GM12878 (cell line): Measurements from ENCODE around the gene CEACAM8. TPM values are rescaled to one million over a fixed set of nuclear protein-coding genes. Genes with fewer than 3 reads are reported as not detected.

ENCODE experiments used
- ATAC-seq: fragments of 200-7000 bp; cut with Tn5 transposase; 3 replicates; pipeline ENCODE4 v1.9.1; 2020; ENCODE audit warnings: mild to moderate bottlenecking, moderate library complexity
- BruUV-seq: library from RNA; stranded (reverse); fragments of 400-500 nt; replicated peaks from 2 replicates; lab custom pipeline; 2021; lab: Mats Ljungman, UMichigan
- CTCF ChIA-PET: fragments of 300-600 bp; sonication (Branson Sonifier 250); formaldehyde crosslinking; extraction: SDS; loops from one replicate; lab custom pipeline; 2021; ENCODE audit warnings: inconsistent platforms; lab: Yijun Ruan, JAX
- POLR2A ChIA-PET: fragments of 350-600 bp; formaldehyde crosslinking; extraction: SDS; loops from one replicate; lab custom pipeline; 2021; ENCODE audit warnings: inconsistent platforms; lab: Charles Lee
- RAD21 ChIA-PET: fragments of 300-600 bp; sonication (Branson Sonifier 250); formaldehyde crosslinking; loops from one replicate; lab custom pipeline; 2023; ENCODE audit warnings: antibody characterized with exemption; ENCODE audit not compliant: unreplicated experiment; lab: Charles Lee
- SMC1A ChIA-PET: fragments of 300-600 bp; sonication (Branson Sonifier 250); formaldehyde crosslinking; loops from one replicate; lab custom pipeline; 2023; ENCODE audit not compliant: unreplicated experiment, uncharacterized antibody; lab: Charles Lee
- DNase-seq: peaks from one replicate; pipeline ENCODE4 v3.0.0-alpha.2; 2011; ENCODE audit warnings: low read depth, low spot score
- FAIRE-seq: peaks from 3 replicates; lab custom pipeline; 2011; peaks lifted over from hg19 to GRCh38; lab: Jason Lieb, UNC
- H2AFZ ChIP-seq: 2 replicates; pipeline ENCODE4 v1.6.0; 2011; ENCODE audit warnings: low read depth, low read length, control low read depth; ENCODE audit not compliant: control insufficient read depth
- H3K27ac ChIP-seq: 2 replicates; pipeline ENCODE4 v1.5.1; 2011; ENCODE audit warnings: control low read depth; ENCODE audit not compliant: control insufficient read depth, insufficient read depth
- H3K27me3 ChIP-seq, 2 experiments: replicated peaks in 1 of 2; 2 replicates each; pipeline versions ENCODE4 v1.6.0 to v1.6.1; 2011; ENCODE audit warnings: low read length in 1 of 2; ENCODE audit not compliant: control insufficient read depth in 2 of 2, insufficient read depth in 2 of 2
- H3K36me3 ChIP-seq, 2 experiments: 2 replicates each; pipeline ENCODE4 v1.5.1; 2011; ENCODE audit warnings: low read length in 1 of 2; ENCODE audit not compliant: control insufficient read depth in 2 of 2, insufficient read depth in 2 of 2
- H3K4me1 ChIP-seq: 2 replicates; pipeline ENCODE4 v1.6.1; 2011; ENCODE audit warnings: mild to moderate bottlenecking, low read length, moderate library complexity, mixed read lengths; ENCODE audit not compliant: control insufficient read depth, insufficient read depth
- H3K4me2 ChIP-seq: 2 replicates; pipeline ENCODE4 v1.6.0; 2011; ENCODE audit warnings: control low read depth; ENCODE audit not compliant: control insufficient read depth, insufficient read depth
- H3K4me3 ChIP-seq: fragments of 200-600 bp; sonication (generic); 2 replicates; pipeline ENCODE4 v1.5.1; 2016
- H3K79me2 ChIP-seq: 2 replicates; pipeline ENCODE4 v1.6.0; 2011; ENCODE audit warnings: low read length; ENCODE audit not compliant: control insufficient read depth, insufficient read depth
- H3K9ac ChIP-seq: 2 replicates; pipeline ENCODE4 v1.8.0; 2011; ENCODE audit warnings: low read length, control low read depth, mixed read lengths; ENCODE audit not compliant: control insufficient read depth, insufficient read depth
- H3K9me3 ChIP-seq: replicated peaks from 3 replicates; pipeline ENCODE4 v1.5.1; 2011; ENCODE audit warnings: mild to moderate bottlenecking, low read length; ENCODE audit not compliant: control insufficient read depth, insufficient read depth
- H4K20me1 ChIP-seq: 2 replicates; pipeline ENCODE4 v1.6.0; 2011; ENCODE audit not compliant: control insufficient read depth, insufficient read depth
- EGR1 ChIP-seq, 2 experiments: IDR thresholded peaks; 1 replicate in 1 of 2; 2 replicates in 1 of 2; pipeline ENCODE4 v1.6.1; 2011 to 2012; ENCODE audit warnings: low read depth in 2 of 2, low read length in 2 of 2, borderline replicate concordance in 1 of 2, mild to moderate bottlenecking in 1 of 2, moderate library complexity in 1 of 2
- FOXK2 ChIP-seq: fragments of 450-650 bp; IDR thresholded peaks from 2 replicates; pipeline ENCODE4 v1.6.1; 2017; ENCODE audit warnings: mild to moderate bottlenecking, moderate library complexity
- HDAC6 ChIP-seq: fragments of 200-600 bp; sonication (generic); IDR thresholded peaks from one replicate; pipeline ENCODE4 v1.8.0; 2017; ENCODE audit warnings: antibody characterized with exemption; ENCODE audit not compliant: unreplicated experiment
- MYB ChIP-seq: fragments of 150-350 bp; IDR thresholded peaks from 2 replicates; pipeline ENCODE4 v1.6.1; 2014; ENCODE audit warnings: mild to moderate bottlenecking, low read depth, low read length, borderline replicate concordance
- POU2F2 ChIP-seq: IDR thresholded peaks from 3 replicates; pipeline ENCODE4 v1.6.1; 2011; ENCODE audit warnings: low read depth, mild to moderate bottlenecking, low read length, borderline replicate concordance
- SPI1 ChIP-seq: IDR thresholded peaks from 2 replicates; pipeline ENCODE4 v1.6.1; 2011; ENCODE audit warnings: low read depth, mild to moderate bottlenecking, low read length, moderate library complexity, borderline replicate concordance; ENCODE audit not compliant: insufficient read depth
- TARDBP ChIP-seq: IDR thresholded peaks from 2 replicates; pipeline ENCODE4 v1.6.1; 2016; ENCODE audit warnings: borderline replicate concordance
- TBL1XR1 ChIP-seq: IDR thresholded peaks from 2 replicates; pipeline ENCODE4 v1.6.1; 2012; ENCODE audit warnings: low read depth, low read length, improper control_type of control experiment
- WGBS: methylation state at CpG from one replicate; pipeline ENCODE4 v1.1.6; 2016; ENCODE audit warnings: low lambda C conversion rate; ENCODE audit not compliant: insufficient replicate concordance, insufficient coverage; ENCODE audit errors: missing lambda C conversion rate; 5-methylcytosine and 5-hydroxymethylcytosine counted together
- in situ Hi-C: fragments of 300-500 bp; cut with MboI; formaldehyde crosslinking; loops from 9 replicates; pipeline ENCODE4 v1.14.3; 2018; ENCODE audit warnings: mixed read lengths
- intact Hi-C: fragments of 100-400 bp; cut with micrococcal nuclease; formaldehyde crosslinking; loops from one replicate; pipeline ENCODE4 v1.14.2; 2022; ENCODE audit not compliant: unreplicated experiment
- polyA plus RNA-seq, 11 experiments: library from polyadenylated mRNA; depleted of rRNA in 4 of 11; unstranded in 6 of 11; stranded (reverse) in 5 of 11; fragments of >200 nt; fragmentation: Nextera tagmentation in 4 of 11; fragmentation: Illumina TruSeq in 1 of 11; extraction: Ambion mirVana in 4 of 11; extraction: Trizol in 1 of 11; gene quantifications; 1 replicate in 1 of 11; 2 replicates in 10 of 11; pipeline versions ENCODE4 v1.2.1 to v1.2.3, GENCODE V29; 2011 to 2016; ENCODE audit warnings: inconsistent platforms in 2 of 11, missing spikeins in 2 of 11, low read depth in 1 of 11
- total RNA-seq, 4 experiments: library from RNA; depleted of rRNA in 3 of 4; stranded (reverse); fragments of >200 nt in 3 of 4; fragmentation: Illumina TruSeq in 1 of 4; extraction: Trizol in 1 of 4; gene quantifications; 2 replicates each; pipeline versions ENCODE4 v1.2.1 to v1.2.3, GENCODE V29; 2013 to 2021
- TF ChIP-seq, protein P1 (sequence below): fragments of 450-650 bp; IDR thresholded peaks from 2 replicates; pipeline ENCODE4 v1.6.1; 2017; ENCODE audit warnings: mild to moderate bottlenecking, moderate library complexity
- TF ChIP-seq, protein P2 (sequence below): fragments of 450-650 bp; formaldehyde crosslinking; IDR thresholded peaks from 2 replicates; pipeline ENCODE4 v1.5.0; 2022; ENCODE audit warnings: mild to moderate bottlenecking, missing genetic modification characterization
- TF ChIP-seq, protein P3 (sequence below): IDR thresholded peaks from 2 replicates; pipeline ENCODE4 v1.6.1; 2011; ENCODE audit warnings: borderline replicate concordance, low read depth, mild to moderate bottlenecking, moderate library complexity, low read length; ENCODE audit not compliant: insufficient read depth, poor library complexity, severe bottlenecking
- TF ChIP-seq, protein P4 (sequence below): fragments of 150-350 bp; IDR thresholded peaks from 2 replicates; pipeline ENCODE4 v1.6.1; 2014; ENCODE audit warnings: mild to moderate bottlenecking, low read depth, low read length

The CEACAM8 gene
- total and polyA plus RNA-seq, 10 of the 15 experiments (the other 5 are each of a cell fraction or from before 2014, with no cell fraction given) = 0.06 TPM; not detected in 9

GRCh38 chr19:42540071-42540553, 54.6 kb downstream of the CEACAM8 start:
- no peaks in the 10 kb centered on the region for H3K79me2 ChIP-seq
- H3K4me1 ChIP-seq = no peaks in the 10 kb centered on the region
- no peaks in the 10 kb centered on the region for H3K27me3 ChIP-seq
- H3K9me3 ChIP-seq = no peaks in the 10 kb centered on the region
- no TSS peak for BruUV-seq
- no peak overlapping the region for H3K9ac ChIP-seq
- in situ Hi-C loops (no loop called here), intact Hi-C loops (no loop called here)
- no peaks in the 10 kb centered on the region for H4K20me1 ChIP-seq
- ChIA-PET RAD21 (no interaction called here), SMC1A (no interaction called here), CTCF (interaction anchor here (1.5 to 2.6 kb wide), 4 partner anchors 12 to 101 kb away, joined by 6 to 10 read pairs (median 8); partner anchors contain the start of gene CEACAM1), POLR2A (no interaction called here)
- FAIRE-seq (no peak), ATAC-seq (no peak), DNase-seq (no peak)
- 37% methylated on average over 8 of the region's 8 CpGs for WGBS
- no peaks in the 10 kb centered on the region for H3K36me3 ChIP-seq
- H2AFZ ChIP-seq = no peak overlapping the region
- no peak overlapping the region for H3K4me2 ChIP-seq
- H3K27ac ChIP-seq = no peak overlapping the region
- H3K4me3 ChIP-seq = no peak overlapping the region
- no peak for TF ChIP-seq TARDBP
- no peak for TF ChIP-seq TBL1XR1
- TF ChIP-seq FOXK2 = no peak
- TF ChIP-seq, protein P1, sequence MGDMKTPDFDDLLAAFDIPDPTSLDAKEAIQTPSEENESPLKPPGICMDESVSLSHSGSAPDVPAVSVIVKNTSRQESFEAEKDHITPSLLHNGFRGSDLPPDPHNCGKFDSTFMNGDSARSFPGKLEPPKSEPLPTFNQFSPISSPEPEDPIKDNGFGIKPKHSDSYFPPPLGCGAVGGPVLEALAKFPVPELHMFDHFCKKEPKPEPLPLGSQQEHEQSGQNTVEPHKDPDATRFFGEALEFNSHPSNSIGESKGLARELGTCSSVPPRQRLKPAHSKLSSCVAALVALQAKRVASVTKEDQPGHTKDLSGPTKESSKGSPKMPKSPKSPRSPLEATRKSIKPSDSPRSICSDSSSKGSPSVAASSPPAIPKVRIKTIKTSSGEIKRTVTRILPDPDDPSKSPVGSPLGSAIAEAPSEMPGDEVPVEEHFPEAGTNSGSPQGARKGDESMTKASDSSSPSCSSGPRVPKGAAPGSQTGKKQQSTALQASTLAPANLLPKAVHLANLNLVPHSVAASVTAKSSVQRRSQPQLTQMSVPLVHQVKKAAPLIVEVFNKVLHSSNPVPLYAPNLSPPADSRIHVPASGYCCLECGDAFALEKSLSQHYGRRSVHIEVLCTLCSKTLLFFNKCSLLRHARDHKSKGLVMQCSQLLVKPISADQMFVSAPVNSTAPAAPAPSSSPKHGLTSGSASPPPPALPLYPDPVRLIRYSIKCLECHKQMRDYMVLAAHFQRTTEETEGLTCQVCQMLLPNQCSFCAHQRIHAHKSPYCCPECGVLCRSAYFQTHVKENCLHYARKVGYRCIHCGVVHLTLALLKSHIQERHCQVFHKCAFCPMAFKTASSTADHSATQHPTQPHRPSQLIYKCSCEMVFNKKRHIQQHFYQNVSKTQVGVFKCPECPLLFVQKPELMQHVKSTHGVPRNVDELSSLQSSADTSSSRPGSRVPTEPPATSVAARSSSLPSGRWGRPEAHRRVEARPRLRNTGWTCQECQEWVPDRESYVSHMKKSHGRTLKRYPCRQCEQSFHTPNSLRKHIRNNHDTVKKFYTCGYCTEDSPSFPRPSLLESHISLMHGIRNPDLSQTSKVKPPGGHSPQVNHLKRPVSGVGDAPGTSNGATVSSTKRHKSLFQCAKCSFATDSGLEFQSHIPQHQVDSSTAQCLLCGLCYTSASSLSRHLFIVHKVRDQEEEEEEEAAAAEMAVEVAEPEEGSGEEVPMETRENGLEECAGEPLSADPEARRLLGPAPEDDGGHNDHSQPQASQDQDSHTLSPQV = no peak
- TF ChIP-seq EGR1 (IDR thresholded peaks at IDR 0.05; ENCODE audit: borderline replicate concordance in 1 of 2, low read depth in 2 of 2, low read length in 2 of 2) = no peak
- TF ChIP-seq, protein P2, sequence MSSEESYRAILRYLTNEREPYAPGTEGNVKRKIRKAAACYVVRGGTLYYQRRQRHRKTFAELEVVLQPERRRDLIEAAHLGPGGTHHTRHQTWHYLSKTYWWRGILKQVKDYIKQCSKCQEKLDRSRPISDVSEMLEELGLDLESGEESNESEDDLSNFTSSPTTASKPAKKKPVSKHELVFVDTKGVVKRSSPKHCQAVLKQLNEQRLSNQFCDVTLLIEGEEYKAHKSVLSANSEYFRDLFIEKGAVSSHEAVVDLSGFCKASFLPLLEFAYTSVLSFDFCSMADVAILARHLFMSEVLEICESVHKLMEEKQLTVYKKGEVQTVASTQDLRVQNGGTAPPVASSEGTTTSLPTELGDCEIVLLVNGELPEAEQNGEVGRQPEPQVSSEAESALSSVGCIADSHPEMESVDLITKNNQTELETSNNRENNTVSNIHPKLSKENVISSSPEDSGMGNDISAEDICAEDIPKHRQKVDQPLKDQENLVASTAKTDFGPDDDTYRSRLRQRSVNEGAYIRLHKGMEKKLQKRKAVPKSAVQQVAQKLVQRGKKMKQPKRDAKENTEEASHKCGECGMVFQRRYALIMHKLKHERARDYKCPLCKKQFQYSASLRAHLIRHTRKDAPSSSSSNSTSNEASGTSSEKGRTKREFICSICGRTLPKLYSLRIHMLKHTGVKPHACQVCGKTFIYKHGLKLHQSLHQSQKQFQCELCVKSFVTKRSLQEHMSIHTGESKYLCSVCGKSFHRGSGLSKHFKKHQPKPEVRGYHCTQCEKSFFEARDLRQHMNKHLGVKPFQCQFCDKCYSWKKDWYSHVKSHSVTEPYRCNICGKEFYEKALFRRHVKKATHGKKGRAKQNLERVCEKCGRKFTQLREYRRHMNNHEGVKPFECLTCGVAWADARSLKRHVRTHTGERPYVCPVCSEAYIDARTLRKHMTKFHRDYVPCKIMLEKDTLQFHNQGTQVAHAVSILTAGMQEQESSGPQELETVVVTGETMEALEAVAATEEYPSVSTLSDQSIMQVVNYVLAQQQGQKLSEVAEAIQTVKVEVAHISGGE = no peak
- no peak for TF ChIP-seq POU2F2
- TF ChIP-seq HDAC6 = no peak
- TF ChIP-seq MYB = no peak
- no peak for TF ChIP-seq SPI1
- TF ChIP-seq, protein P3, sequence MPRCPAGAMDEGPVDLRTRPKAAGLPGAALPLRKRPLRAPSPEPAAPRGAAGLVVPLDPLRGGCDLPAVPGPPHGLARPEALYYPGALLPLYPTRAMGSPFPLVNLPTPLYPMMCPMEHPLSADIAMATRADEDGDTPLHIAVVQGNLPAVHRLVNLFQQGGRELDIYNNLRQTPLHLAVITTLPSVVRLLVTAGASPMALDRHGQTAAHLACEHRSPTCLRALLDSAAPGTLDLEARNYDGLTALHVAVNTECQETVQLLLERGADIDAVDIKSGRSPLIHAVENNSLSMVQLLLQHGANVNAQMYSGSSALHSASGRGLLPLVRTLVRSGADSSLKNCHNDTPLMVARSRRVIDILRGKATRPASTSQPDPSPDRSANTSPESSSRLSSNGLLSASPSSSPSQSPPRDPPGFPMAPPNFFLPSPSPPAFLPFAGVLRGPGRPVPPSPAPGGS = no peak
- TF ChIP-seq, protein P4, sequence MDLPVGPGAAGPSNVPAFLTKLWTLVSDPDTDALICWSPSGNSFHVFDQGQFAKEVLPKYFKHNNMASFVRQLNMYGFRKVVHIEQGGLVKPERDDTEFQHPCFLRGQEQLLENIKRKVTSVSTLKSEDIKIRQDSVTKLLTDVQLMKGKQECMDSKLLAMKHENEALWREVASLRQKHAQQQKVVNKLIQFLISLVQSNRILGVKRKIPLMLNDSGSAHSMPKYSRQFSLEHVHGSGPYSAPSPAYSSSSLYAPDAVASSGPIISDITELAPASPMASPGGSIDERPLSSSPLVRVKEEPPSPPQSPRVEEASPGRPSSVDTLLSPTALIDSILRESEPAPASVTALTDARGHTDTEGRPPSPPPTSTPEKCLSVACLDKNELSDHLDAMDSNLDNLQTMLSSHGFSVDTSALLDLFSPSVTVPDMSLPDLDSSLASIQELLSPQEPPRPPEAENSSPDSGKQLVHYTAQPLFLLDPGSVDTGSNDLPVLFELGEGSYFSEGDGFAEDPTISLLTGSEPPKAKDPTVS = no peak
